ENCODE data around the gene GGNBP2. TPM values are rescaled to one million over a fixed set of nuclear protein-coding genes. Genes with fewer than 3 reads are reported as not detected.
"Not testable (repeated sequence)": the region's sequence is repeated elsewhere in the genome, so short reads cannot be mapped to it uniquely, and the experiment has no call there.

GGNBP2 gene, protein sequence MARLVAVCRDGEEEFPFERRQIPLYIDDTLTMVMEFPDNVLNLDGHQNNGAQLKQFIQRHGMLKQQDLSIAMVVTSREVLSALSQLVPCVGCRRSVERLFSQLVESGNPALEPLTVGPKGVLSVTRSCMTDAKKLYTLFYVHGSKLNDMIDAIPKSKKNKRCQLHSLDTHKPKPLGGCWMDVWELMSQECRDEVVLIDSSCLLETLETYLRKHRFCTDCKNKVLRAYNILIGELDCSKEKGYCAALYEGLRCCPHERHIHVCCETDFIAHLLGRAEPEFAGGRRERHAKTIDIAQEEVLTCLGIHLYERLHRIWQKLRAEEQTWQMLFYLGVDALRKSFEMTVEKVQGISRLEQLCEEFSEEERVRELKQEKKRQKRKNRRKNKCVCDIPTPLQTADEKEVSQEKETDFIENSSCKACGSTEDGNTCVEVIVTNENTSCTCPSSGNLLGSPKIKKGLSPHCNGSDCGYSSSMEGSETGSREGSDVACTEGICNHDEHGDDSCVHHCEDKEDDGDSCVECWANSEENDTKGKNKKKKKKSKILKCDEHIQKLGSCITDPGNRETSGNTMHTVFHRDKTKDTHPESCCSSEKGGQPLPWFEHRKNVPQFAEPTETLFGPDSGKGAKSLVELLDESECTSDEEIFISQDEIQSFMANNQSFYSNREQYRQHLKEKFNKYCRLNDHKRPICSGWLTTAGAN
- 75.4 TPM for total RNA-seq
- long read RNA-seq, transcript GGNBP2-210 (2 exons, 2,315 nt): major isoform, 5 of 290 reads
- long read RNA-seq, partial matches to known transcripts: 203 of 290 reads
- long read RNA-seq, other reads (novel, unspliced or antisense): 80 of 290 reads

DNA sequence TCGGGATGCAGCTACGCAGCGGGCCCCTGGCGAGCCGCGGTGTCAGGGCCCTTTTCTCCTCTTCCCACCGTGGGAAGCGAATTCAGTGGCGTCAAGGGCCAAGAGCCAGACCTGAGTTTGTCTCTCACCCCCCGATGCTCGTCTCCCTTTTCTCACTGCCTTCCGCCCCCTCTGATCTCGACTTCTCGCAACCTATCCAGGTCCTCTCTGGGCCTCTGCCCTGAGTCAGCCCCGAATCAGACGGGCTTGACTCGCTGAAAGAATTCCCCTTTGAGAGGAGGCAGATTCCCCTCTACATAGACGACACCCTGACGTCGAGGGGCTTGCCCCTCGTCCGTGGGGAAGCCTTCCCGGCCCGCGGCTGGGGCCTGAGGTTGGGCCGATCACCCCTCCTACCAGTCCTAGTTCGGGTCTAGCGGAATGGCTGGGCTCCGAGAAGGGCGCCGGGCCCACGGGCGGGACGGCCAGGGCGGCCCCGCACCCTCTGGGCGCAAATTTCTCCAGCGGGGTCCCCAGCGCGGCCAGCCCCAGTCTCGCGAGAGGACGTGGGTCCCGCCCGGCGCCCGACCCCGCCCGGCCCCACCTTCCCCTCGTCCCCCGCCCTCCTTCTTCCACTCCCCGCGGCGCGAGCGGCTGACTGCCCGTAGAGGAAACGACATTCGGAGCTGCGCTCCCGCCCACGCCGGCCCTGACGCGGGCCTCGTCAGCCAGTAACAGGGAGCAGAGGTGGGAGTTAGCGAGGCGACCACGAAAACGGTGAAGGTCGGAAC, at the start of gene GGNBP2:
TSS of gene GGNBP2 (plus strand) at position 613 of the 770 bp plus-strand sequence. CDS start 806 bp downstream, outside the sequence.
- DNase-seq (ENCODE audit: low spot score): peak; percentile 99

DNA sequence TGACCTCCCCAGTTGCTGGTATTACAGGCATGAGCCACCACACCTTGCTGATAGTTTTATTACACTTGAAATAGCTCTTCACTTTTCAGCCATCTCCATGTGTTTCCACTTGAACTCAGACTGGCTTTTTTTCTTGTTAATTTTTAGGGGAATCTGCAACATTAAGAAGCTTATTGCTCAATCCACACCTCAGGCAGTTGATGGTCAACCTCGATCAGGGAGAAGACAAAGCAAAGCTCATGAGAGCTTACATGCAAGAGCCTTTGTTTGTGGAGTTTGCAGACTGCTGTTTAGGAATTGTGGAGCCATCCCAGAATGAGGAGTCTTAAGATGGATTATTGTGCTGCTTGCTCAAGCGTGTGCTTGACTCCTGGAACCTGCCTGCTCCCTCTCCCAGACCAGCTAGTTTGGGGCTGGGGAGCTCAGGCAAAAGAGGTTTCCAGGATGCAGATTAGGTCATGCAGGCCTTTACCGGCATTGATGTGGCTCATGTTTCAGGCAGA, 49.6 kb upstream of the GGNBP2 start:
- peak; percentile 30 for DNase-seq (ENCODE audit: low spot score)

DNA sequence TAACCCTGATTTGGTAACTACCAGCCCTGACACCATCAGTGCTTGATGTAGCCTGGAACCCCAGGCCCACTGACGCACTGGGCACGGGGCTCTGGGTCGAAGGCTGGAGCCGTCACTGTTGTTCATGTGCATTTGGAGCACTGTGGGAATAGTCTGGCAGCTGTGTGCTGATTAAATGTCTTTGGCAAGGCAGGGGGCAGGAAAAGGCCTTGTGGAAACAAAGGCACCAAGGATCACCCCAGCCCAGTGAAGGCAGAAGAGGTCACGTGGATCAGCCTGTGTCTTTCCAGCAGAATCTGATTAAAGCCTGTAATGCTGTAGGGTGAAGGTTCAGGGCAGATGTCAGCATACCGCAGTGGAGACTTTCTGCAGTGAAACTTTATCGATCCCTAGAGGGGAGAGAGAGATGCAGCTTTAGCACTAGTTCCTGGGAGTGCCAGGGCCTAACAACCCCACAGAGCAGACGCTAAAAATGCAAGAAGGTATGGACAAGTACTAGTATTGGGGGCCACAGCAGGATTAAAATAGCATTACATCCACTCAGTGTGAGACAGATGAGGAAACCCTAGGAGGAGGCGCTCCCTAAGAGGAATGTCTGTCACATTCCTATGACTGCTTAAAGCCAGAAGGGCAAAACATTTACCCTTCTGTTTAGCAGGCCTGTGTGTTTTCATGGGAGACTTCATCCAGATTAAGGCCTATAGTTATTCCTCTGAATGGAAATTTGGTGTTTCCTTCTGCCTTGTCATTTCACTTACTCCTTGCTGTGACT, 48.5 kb upstream of the GGNBP2 start:
- DNase-seq (ENCODE audit: low spot score): peak; percentile 55

DNA sequence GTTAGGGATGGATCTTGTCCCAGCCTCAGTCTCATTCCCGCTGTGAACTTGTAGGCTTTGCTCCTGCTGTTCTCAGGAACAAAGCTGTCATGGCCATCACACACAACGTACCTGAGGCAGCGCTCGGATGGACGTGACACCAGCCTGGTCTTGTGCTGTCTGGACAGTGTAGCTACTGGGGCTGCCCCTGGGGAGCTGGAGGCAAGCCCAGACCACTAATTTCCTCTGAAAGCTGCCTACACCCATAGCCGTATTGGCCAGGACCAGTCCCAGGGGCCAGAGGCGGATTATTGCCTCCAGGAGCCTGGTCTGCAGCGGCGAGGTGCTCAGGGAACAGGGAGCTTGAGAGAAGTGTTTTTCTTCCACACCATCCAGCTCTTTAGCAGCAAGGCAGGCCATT, 46.6 kb upstream of the GGNBP2 start:
- peak; percentile 67 for DNase-seq (ENCODE audit: low spot score)

DNA sequence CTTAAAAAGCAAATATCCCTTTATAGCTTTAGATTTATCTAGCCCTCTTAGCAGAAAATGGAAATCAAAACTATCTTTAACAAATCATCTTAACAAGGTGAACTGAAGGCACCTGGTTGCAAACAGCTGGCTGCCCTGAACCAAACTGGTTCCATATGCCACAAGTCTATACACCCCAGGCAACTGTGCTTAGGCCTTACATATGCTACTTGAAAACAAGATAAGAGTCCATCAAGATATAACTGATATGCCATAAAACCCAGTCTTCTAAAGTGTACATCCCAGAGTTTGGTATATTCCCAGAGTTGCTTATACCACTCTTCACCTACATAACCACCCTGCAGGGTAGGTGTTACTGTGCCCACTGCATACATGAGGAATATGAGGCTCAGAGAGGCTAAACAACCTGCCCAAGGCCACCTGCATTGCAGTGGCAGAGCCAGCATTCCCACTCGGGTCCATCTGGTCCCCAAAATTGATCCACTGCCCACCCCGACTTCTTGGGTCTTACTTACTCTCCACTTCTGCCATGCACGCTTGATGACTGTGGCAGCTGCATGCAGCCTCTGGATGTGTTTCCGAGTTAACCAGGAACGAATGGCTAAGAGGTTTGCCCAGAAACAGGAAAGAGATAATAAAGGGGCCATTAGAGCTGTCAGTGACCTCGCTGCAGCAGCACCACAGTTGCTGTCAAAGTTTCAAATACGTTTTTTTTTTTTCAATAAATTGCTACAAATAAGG, 46.0 kb upstream of the GGNBP2 start:
- DNase-seq (ENCODE audit: low spot score): peak; percentile 60

DNA sequence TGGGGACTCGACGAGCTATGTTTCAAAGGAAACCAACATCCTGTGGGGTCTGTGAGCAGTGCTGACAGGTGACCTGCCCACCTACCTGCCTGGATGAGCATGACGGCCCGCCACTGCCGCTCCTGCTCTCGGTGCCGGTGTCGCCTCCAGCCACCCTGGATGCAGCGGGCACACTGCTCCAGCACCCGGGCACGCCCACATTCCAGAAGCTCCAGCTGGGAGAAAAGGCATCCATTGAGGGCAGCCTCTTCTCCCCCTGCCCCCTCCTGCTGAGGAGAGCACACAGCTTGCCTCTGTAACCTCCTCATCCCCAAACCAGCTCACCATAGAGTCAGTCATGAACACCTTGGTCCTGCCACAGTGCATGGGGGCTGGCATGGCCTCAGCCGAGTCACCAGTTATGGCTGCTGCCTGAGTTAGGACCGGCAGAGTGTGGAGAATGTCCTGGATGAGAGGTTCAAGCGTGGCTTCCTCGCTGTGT, 43.9 kb upstream of the GGNBP2 start:
- DNase-seq (ENCODE audit: low spot score): peak; percentile 85

DNA sequence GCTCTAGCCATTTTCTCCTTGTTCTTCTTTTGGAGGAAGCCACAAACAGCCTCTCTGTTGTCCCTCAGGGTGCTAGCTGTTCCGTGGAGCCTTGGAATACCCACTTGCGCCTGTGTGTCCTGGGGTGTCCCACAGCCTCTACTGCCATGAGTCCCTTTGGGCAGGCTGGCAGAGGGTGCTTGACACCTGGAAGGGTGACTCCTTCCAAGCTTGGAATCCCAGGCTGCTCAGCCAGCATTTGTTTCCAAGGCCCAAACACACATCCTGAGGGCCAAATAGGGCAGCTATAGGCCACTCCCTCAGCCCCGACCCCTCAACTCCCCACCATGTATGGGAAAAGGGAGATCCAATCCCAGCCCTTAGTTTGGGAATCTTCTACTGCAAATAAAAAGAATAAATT, 43.4 kb upstream of the GGNBP2 start:
- peak; percentile 68 for DNase-seq (ENCODE audit: low spot score)

DNA sequence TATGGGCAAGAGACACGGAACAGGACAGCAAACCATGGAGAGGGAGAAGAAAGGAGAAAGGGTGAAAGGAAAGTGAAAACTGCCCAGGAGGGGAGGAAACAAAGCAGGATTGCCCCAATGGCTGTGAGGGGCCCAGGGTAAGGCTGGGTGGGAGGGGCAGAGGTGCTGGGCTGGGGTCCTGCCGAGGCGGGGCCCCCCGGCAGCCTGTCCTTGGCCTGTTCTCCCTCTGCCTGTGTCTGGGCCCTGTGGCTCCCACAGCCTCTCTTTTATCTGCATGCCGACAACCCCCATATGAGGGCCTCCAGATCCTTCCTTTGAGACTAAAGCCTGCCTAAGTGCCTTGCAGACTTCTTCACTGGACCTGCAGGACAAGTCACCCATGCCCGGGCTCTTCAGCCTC, 42.8 kb upstream of the GGNBP2 start:
- peak; percentile 49 for DNase-seq (ENCODE audit: low spot score)

DNA sequence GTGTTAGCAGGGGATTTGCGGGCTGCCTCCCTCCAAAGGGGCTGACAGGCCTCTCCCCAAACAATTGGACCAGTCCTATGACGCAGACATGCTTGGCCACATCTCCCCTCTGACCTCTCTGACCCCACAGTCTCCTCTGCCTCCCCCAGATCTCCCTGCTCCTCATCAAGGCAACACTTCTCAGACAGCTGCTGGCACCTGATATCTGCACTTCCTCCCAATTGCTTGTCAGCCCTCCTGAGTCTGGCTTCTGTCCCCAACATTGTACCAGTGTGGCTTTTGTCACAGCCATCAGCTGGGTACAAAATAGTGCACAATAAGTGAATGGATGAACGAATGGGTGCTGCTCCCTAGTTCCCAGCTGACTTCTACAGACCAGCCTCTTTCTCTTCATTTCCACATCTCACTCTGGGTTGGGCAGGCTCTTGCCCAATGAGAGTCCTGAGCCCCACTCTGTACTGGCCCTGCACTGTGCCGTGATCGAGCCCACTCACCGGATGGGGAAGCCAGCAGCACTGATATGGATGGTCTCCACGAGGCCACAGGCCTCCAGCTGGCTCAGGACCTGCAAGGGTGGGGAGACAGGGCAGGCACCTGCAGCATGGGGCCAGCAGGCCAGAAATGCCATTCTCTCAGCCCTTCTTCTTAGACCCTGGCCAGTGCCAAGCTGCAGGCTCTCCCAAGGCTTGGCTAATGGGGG, 41.1 kb upstream of the GGNBP2 start:
- DNase-seq (ENCODE audit: low spot score): peak; percentile 75

DNA sequence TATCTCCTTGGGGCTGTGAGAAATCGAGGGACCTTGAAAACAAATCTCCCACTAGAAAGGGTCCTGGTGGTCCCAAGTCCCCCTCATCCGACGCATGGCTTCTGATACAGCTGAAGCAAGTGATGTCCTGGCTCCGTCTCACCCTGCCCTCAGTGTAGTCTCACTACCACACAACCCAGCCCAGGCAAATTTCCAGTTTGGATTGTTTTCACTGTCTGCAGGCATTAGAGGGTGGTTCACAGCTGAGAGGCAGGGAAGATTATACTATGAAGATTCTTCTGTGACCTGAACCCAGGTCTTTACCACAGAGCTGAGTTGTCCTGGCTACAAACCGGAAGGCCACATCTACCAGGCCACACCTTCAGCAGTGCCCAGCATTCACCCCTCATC, 40.6 kb upstream of the GGNBP2 start:
- peak; percentile 59 for DNase-seq (ENCODE audit: low spot score)

DNA sequence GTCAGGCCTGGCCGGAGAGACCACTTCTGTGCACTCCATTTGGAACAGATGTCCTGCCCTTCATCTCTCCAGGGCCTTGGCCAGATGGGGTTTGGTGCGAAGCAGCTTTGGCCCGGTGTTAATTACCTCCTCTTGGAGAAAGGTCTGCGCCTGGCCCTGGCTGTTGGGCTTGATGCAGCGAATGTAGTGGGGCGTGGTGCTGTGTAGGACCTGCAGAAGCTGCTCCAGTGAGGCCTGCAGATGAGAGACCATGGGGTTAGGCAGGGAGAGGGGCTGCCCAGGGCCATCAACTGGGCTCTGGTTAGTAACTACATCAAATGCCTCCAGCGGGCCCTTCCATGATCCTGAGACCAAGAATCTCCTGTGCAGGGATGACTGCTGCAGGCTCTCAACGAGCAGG, 39.5 kb upstream of the GGNBP2 start:
- peak; percentile 81 for DNase-seq (ENCODE audit: low spot score)

DNA sequence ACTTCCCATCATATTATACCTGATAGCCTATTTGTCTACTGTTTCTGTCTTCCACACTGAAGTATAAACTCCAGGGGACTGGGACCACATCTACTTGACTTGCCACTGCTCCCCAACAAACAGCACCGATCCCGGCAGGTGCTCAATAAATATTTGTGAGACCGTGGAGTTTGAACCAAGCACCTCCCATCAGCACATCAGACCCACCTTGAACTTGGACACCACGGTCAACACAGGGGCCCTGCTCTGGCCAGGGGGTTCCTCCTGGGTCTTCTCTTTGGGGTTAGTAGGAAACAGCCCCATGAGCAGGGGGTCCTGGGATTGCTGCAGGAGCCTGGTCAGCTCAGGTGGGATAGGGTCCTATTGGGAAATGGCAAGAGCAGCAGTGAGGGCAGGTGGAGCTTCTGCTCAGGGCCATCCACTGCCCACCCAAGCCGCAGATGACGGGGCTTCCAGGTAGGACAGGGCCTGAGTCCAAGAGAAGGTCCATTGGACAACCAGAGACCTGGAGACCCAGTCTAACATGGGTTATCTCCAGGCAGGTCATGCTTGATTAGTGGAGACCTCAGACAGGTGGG, 38.4 kb upstream of the GGNBP2 start:
- DNase-seq (ENCODE audit: low spot score): peak; percentile 51

DNA sequence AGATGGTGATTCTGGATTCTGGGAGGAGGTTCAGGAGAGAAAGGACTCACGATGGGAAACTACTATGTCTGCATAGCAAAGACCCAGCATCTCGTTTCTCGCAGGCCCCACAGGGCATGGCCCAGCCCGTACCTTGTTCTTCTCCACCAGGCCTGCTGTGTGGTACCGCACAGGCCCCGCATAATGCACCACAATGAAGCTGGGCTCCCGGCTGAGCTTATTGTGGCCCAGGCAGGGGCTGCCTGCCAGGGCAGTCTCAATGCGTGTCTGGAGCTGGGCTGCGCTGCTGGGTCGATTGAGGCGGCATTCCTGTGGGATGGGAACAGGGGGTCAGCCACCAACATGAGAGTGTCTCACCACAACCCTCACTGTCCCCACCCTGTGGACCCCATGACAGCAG, 37.9 kb upstream of the GGNBP2 start:
- DNase-seq (ENCODE audit: low spot score): peak; percentile 45

DNA sequence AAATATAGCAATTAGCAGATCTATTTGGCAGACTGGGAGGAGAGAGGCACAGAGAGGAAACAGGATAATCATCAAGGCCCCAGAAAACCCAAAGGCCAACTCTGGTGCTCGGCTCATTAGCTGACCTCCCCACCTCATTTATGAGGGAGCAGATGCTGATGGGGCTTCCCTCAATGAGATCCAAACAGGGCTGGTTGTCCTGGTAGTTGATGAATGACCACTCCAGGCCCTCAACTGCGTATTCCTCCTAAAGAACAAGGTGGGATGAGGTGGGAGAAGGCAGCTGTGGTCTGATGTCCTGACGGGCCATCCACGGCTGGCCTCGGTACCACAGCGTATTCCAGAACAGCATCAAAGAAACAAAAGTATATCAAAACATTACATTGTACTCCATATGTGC, 37.5 kb upstream of the GGNBP2 start:
- peak; percentile 35 for DNase-seq (ENCODE audit: low spot score)

DNA sequence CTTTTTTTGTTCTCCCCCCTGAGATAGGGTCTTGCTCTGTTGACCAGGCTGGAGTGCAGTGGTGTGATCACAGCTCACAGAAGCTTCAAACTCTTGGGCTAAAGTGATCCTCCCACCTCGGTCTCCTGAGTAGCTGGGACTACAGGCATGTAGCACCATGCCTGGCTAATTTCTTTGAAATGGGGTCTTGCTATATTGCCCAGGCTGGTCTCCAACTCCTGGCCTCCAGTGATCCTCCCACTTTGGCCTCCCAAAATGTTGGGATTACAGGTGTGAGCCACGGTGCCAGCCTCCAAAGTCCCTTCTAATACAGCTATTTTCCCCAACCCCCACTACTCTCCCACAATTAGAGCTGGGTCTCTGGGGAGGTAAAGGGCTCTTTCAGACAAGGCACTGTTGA, 36.3 kb upstream of the GGNBP2 start:
- DNase-seq (ENCODE audit: low spot score): not testable (repeated sequence)

DNA sequence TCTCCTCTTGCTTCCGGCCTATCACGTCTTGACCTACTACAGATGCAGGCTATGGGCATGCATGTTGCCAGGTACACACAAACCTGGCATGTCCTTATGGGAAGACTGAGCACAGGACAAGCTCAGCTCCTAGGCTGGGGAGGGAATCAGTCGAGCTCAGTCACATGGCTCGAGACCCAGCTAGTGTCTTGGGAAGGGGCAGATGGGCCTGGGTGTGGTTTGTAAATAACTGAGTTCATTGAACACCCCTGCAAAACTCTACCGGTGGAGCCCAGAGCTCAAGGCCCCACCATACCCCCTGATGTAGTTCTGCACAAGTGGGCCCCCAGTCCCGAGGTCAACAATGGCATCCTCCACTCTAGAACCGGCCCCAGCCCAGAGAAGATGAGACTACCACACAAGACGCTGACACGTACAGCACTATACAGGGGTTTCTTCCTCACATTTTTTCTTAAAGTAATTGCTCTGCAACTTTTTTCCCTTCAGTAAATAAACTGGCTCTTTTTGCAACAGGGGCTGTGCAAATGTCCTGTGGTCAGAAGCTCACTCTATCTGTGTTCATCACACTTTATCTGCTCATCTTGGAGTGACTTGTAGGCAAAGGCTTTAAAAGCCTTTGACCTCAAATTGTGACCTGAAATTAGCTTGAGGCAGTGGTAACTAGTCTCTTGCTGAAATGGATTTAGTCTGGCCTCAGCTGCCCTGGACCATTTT, 35.3 kb upstream of the GGNBP2 start:
- peak; percentile 75 for DNase-seq (ENCODE audit: low spot score)

DNA sequence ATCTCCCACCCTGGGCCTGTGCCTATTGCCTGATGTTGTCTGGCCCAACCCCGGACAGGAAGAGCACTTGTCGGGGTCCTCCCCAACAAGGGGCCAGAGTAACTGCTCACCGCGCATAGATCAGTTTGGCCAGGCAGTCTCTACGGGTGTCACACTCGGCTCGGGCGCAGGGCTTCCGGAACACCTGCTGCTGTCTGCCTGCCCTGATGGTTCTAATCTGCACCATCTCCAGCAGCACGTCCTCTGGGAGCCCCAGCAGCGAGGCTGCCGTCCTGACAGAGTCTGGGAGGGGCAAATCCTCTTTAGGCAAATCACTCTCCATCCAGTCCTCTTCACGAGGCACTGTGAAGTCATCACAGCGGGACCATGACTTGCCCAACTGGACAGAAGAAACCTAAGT, 34.1 kb upstream of the GGNBP2 start:
- peak; percentile 59 for DNase-seq (ENCODE audit: low spot score)

DNA sequence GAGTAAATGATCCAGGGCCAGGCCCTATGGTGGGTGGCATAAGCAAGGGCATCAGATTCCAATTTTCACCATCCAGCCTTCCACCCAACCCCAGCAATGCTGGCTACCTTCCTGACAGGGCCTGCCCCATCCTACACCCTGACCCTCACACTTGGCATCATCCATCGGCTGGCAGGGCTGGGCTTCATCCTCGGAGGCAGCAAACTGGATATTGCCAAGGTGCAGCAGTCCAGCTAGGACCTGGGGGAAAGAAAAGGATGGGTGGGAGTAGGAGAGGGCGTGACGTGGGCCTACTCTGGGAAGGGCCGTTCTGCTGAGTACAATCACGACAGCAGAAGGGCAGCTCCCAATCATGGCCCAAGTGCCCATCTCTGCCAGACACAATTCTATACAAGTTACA, 33.5 kb upstream of the GGNBP2 start:
- peak; percentile 87 for DNase-seq (ENCODE audit: low spot score)
